ENCODE data around the gene AUTS2. TPM values are rescaled to one million over a fixed set of nuclear protein-coding genes. Genes with fewer than 3 reads are reported as not detected.

The AUTS2 gene
- total and polyA plus RNA-seq, 5 donors: 7.0 to 15.4 (median 10.6) TPM

DNA sequence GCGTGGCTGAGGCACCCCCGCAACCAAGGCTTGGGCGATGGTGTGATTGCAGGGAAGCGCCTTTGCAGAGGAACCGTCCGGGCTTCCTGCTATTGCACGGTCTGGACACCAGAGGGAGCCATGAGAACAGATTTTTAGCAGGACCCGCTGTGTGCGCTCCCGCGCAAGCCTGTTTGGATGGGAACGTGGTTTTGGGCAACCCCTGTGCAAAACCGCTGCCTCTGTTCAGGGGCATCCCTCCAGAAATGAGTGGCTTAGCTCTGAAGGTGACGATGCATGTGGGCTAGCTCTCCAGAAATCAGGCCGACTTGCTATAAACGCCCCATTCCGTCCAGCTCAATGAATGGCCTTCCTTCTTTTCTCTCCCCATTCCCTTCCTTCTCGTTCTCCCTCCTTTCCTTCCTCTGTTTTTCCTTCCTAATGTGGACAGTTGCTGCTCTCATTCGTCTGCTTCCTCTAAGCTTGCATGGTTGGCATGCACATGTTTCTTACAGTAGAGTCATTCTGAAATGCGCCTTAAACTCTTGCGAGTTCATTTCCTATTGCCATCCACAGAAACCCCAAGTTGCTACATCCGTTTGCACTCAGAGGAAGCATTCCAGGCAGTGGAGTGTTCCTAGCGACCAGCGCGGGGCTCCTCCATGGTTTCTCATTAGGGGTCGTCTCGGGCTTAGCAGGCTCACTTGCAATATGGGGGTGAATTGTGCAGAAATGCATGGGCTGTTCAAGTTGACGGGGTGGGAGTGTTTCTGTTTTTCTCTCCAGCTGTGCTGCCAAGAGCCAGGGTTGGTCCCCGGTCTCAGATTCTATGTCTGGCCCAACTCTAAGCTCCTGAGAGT, 1231.2 kb downstream of the AUTS2 start:
- no peak overlapping the region for H3K27ac ChIP-seq (ENCODE audit: low read length)
- 5% methylated on average over 29 of the region's 29 CpGs for WGBS
- no peaks in the 10 kb centered on the region for H3K9me3 ChIP-seq (ENCODE audit: control insufficient read depth, low read length)
- H3K27me3 ChIP-seq (ENCODE audit: control insufficient read depth, insufficient read depth): no peaks in the 10 kb centered on the region
- ATAC-seq (peak; percentile 57 to 73), DNase-seq (peak; percentile 46 to 83 (median 51))
- no peak overlapping the region for H3K4me3 ChIP-seq (ENCODE audit: low read length)
- intact Hi-C loops (cut with DNase I): no loop called here
- peaks cover 3% of the 10 kb centered on the region for H3K4me1 ChIP-seq (ENCODE audit: control insufficient read depth, insufficient read depth, low read length)

DNA sequence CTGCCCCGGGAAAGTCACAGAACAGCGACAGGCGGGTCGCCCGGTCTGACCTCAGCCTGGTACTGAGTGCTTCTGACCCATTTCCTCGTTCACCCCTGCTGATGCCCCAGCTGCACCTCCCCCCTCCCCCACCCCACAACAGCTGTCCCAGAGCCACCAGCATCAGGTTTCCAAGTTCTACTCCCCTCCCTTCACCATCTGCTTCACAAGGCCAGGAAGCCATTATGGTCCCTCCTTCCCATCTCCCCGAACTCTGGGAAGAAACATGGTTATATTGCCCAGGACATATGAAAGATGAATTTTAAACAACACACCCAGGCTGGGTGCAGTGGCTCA, 1231.8 kb downstream of the AUTS2 start:
- no peak overlapping the region for H3K4me3 ChIP-seq (ENCODE audit: low read length)
- no peak for ATAC-seq
- H3K4me1 ChIP-seq (ENCODE audit: control insufficient read depth, insufficient read depth, low read length): peaks cover 3% of the 10 kb centered on the region
- no peak overlapping the region for H3K27ac ChIP-seq (ENCODE audit: low read length)
- H3K27me3 ChIP-seq (ENCODE audit: control insufficient read depth, insufficient read depth): no peaks in the 10 kb centered on the region
- 36% methylated on average over 7 of the region's 7 CpGs for WGBS
- intact Hi-C loops (cut with DNase I): no loop called here
- DNase-seq: no peak
- no peaks in the 10 kb centered on the region for H3K9me3 ChIP-seq (ENCODE audit: control insufficient read depth, low read length)

DNA sequence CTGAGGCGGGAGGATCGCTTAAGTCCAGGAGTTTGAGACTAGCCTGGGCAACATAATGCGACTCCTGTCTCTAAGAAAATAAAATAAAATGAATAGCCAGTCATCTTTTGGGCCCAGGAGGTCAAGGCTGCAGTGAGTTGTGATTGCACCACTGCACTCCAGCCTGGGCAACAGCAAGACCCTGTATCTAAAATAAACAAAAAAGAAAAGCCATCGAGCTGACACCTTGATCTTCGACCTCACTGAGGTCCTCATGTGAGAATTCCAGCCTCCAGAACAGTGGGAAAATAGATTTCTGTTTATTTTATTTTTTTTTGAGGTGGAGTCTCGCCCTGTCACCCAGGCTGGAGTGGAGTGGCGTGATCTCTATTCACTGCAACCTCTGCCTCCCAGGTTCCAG, 1232.2 kb downstream of the AUTS2 start:
- WGBS: 81% methylated on average over 7 of the region's 7 CpGs
- no peaks in the 10 kb centered on the region for H3K9me3 ChIP-seq (ENCODE audit: control insufficient read depth, low read length)
- H3K4me3 ChIP-seq (ENCODE audit: low read length): no peak overlapping the region
- intact Hi-C loops (cut with DNase I): no loop called here
- H3K27ac ChIP-seq (ENCODE audit: low read length): no peak overlapping the region
- ATAC-seq: no peak
- peaks cover 3% of the 10 kb centered on the region for H3K4me1 ChIP-seq (ENCODE audit: control insufficient read depth, insufficient read depth, low read length)
- peak in 1 of 3 donors; percentile 20 for DNase-seq
- H3K27me3 ChIP-seq (ENCODE audit: control insufficient read depth, insufficient read depth): no peaks in the 10 kb centered on the region

DNA sequence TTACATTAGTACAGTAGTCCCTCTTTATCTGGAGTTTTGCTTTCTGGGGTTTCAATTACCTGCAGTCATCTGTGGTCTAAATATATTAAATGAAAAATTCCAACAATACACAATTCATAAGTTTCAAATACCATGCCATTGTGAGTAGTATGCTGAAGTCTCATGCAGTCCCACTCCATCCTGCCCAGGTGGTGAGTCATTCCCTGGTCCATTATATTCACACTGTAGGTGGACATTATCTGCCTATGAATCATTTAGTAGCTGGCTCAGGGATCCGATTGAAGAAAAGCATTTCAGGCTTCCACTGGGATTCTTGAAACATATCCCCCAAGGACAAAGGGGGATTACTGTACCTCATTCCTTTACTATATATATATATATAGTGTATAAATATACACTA, 1235.5 kb downstream of the AUTS2 start:
- no peak overlapping the region for H3K27ac ChIP-seq (ENCODE audit: low read length)
- 60% methylated on average over 1 of the region's 1 CpG for WGBS
- peaks cover 3% of the 10 kb centered on the region for H3K4me1 ChIP-seq (ENCODE audit: control insufficient read depth, insufficient read depth, low read length)
- H3K9me3 ChIP-seq (ENCODE audit: control insufficient read depth, low read length): no peaks in the 10 kb centered on the region
- DNase-seq: no peak
- no peak for ATAC-seq
- H3K4me3 ChIP-seq (ENCODE audit: low read length): no peak overlapping the region
- no peaks in the 10 kb centered on the region for H3K27me3 ChIP-seq (ENCODE audit: control insufficient read depth, insufficient read depth)
- intact Hi-C loops (cut with DNase I): no loop called here

DNA sequence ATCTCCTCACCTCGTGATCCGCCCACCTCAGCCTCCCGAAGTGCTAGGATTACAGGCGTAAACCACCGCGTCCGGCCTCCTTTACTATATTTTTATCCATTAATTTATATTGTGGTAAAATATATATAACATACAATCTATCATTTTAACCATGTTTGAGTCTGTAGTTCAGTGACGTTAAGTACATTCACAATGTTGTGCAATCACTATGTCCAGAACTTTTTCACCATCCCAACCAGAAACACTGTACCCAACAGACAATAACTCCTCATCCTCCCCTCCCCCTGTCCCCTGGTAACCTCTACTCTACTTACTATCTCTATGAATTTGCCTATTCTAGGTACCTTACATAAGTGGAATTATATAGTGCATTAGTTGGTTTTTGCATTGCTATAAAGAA, 1236.1 kb downstream of the AUTS2 start:
- no peaks in the 10 kb centered on the region for H3K27me3 ChIP-seq (ENCODE audit: control insufficient read depth, insufficient read depth)
- H3K4me3 ChIP-seq (ENCODE audit: low read length): no peak overlapping the region
- intact Hi-C loops (cut with DNase I): no loop called here

DNA sequence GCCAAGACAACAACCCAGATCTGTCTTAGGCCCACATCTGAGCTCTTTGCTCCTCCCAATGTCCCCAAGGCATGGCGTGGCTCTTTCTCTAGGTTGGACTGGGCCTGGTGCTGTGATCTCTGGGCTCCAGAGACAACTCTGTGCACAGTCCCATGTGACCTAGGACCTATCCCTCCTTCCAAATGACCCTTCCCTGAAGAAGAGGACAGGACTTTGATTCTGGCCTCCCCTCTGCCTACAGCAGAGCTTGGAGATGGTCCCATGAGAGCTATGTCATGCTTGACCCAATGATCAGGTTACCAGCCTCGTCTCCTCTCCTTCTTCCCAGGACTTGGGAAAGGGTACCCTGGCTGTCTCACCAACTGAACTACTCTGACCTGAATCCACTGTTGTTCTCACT, 1237.4 kb downstream of the AUTS2 start:
- no peaks in the 10 kb centered on the region for H3K4me1 ChIP-seq (ENCODE audit: control insufficient read depth, insufficient read depth, low read length)
- no peak overlapping the region for H3K4me3 ChIP-seq (ENCODE audit: low read length)
- DNase-seq (no peak), ATAC-seq (no peak)
- no peaks in the 10 kb centered on the region for H3K9me3 ChIP-seq (ENCODE audit: control insufficient read depth, low read length)
- H3K27ac ChIP-seq (ENCODE audit: low read length): no peak overlapping the region
- intact Hi-C loops (cut with DNase I): no loop called here
- WGBS: 62% methylated on average over 2 of the region's 2 CpGs
- no peaks in the 10 kb centered on the region for H3K27me3 ChIP-seq (ENCODE audit: control insufficient read depth, insufficient read depth)

More for the DNA sequence above, 1236.1 kb downstream of the AUTS2 start:
- 89% methylated on average over 8 of the region's 8 CpGs for WGBS
- no peaks in the 10 kb centered on the region for H3K9me3 ChIP-seq (ENCODE audit: control insufficient read depth, low read length)
- ATAC-seq (no peak), DNase-seq (no peak)
- H3K4me1 ChIP-seq (ENCODE audit: control insufficient read depth, insufficient read depth, low read length): peaks cover under 1% of the 10 kb centered on the region
- no peak overlapping the region for H3K27ac ChIP-seq (ENCODE audit: low read length)

DNA sequence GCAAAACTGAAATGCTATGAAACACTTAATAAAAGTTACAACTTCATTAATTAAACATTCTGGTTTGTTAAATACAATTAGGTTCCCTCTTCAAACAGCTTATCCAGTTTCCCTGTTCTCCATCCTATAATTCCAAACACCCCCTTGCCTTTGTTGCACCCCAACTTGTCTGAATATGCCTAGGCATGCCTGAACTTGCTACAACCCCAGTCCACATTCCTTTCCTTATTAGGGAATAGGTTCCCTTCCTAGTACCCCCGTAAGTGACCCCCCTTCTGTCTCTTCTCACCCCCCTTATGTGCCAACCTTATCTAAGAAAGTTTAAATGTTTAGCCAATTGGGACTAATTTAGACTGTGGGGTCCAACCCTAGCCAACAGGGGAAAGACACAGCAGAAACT, 1238.0 kb downstream of the AUTS2 start:
- no peaks in the 10 kb centered on the region for H3K27me3 ChIP-seq (ENCODE audit: control insufficient read depth, insufficient read depth)
- WGBS: 63% methylated on average over 1 of the region's 1 CpG

DNA sequence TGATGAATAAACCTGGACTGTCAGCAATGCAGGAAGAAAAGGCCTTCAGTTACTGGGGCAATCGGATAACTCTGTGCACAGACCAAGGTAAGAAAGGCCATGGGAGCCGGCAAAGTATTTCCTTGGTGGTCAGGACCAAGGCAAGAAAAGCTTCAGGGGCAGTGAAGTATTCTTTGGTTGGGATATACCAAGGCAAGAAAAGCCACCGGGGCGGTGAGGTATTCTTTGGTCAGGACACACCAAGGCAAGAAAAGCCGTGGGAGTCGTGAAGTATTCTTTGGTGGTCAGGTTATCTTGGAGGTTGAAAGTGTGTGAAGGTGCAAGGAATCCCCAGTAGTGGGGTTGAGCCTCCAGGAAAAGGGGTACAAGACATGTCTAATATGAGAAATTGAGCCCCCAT, 1238.7 kb downstream of the AUTS2 start:
- H3K27me3 ChIP-seq (ENCODE audit: control insufficient read depth, insufficient read depth): no peaks in the 10 kb centered on the region
- WGBS: 92% methylated on average over 6 of the region's 6 CpGs
- H3K4me1 ChIP-seq (ENCODE audit: control insufficient read depth, insufficient read depth, low read length): no peaks in the 10 kb centered on the region
- intact Hi-C loops (cut with DNase I): no loop called here
- no peaks in the 10 kb centered on the region for H3K9me3 ChIP-seq (ENCODE audit: control insufficient read depth, low read length)
- DNase-seq (no peak), ATAC-seq (no peak)
- H3K27ac ChIP-seq (ENCODE audit: low read length): no peak overlapping the region
- no peak overlapping the region for H3K4me3 ChIP-seq (ENCODE audit: low read length)

More for the DNA sequence above, 1238.0 kb downstream of the AUTS2 start:
- Histone ChIP-seq H3K4me1 (ENCODE audit: control insufficient read depth, insufficient read depth, low read length) (no peaks in the 10 kb centered on the region), H3K9me3 (ENCODE audit: control insufficient read depth, low read length) (no peaks in the 10 kb centered on the region), H3K27ac (ENCODE audit: low read length) (no peak overlapping the region), H3K4me3 (ENCODE audit: low read length) (no peak overlapping the region)
- DNase-seq: no peak
- intact Hi-C loops (cut with DNase I): no loop called here
- no peak for ATAC-seq

DNA sequence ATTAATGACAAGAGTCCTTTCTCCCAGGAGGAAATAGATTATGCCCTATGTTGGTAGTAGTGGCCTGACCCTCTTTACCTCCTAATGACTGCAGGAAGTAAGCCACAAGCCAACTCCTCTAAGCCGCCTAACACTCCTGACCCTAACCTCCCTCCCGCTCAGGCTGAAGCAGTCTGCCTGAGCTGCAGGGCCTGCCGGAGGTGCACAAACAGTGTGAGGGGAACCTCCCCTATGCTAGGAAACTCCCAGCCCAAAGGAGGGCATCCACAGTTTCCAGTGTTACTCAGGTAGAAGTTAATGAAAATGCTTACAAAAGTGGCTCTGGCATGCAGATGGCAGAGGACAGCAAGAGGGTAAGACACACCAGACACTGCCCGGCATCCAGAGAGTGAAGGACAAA, 1239.3 kb downstream of the AUTS2 start:
- intact Hi-C loops (cut with DNase I): no loop called here
- 71% methylated on average over 4 of the region's 4 CpGs for WGBS
- ATAC-seq: no peak

DNA sequence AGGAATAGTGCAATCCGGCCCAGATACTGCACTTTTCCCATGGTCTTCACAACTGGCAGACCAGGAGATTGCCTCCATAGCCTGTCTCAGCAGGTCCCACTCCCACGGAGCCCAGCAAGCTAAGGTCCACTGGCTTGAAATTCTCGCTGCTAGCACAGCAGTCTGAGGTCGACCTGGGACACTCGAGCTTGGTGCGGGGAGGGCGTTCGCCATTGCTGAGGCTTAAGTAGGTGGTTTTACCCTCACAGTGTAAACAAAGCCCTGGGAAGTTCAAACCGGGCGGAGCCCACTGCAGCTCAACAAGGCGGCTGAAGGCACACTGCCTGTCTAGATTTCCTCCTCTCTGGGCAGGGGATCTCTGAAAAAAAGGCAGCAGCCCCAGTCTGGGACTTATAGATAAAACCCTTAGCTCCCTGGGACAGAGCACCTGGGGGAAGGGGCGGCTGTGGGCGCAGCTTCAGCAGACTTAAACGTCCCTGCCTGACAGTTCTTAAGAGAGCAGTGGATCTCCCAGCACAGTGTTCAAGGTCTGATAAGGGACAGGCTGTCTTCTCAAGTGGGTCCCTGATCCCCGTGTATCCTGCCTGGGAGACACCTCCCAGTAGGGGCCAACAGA, 1240.1 kb downstream of the AUTS2 start:
- DNase-seq: no peak
- H3K4me1 ChIP-seq (ENCODE audit: control insufficient read depth, insufficient read depth, low read length): no peaks in the 10 kb centered on the region
- WGBS: 74% methylated on average over 15 of the region's 15 CpGs
- no peak overlapping the region for H3K4me3 ChIP-seq (ENCODE audit: low read length)
- no peaks in the 10 kb centered on the region for H3K27me3 ChIP-seq (ENCODE audit: control insufficient read depth, insufficient read depth)
- H3K9me3 ChIP-seq (ENCODE audit: control insufficient read depth, low read length): no peaks in the 10 kb centered on the region
- H3K27ac ChIP-seq (ENCODE audit: low read length): no peak overlapping the region
- intact Hi-C loops (cut with DNase I): no loop called here
- ATAC-seq: no peak

More for the DNA sequence above, 1239.3 kb downstream of the AUTS2 start:
- no peak overlapping the region for H3K4me3 ChIP-seq (ENCODE audit: low read length)
- no peak for DNase-seq
- H3K27me3 ChIP-seq (ENCODE audit: control insufficient read depth, insufficient read depth): no peaks in the 10 kb centered on the region
- no peak overlapping the region for H3K27ac ChIP-seq (ENCODE audit: low read length)
- H3K9me3 ChIP-seq (ENCODE audit: control insufficient read depth, low read length): no peaks in the 10 kb centered on the region
- no peaks in the 10 kb centered on the region for H3K4me1 ChIP-seq (ENCODE audit: control insufficient read depth, insufficient read depth, low read length)

Measured in right cardiac atrium (tissue), 5 donors.